Right renal cortex interstitium (tissue), 3 donors: Measurements from ENCODE around the gene CARNS1. TPM values are rescaled to one million over a fixed set of nuclear protein-coding genes. Genes with fewer than 3 reads are reported as not detected.
A peak's percentile ranks its signal among the peaks of the same experiment; 100 is the strongest.

Experiments
- DNase-seq, 3 donors: peaks; one replicate each; pipeline ENCODE4 v3.0.0-alpha.2; 2013; ENCODE audit warnings: low read depth in 3 of 3, low spot score in 2 of 3
- polyA plus RNA-seq, 3 donors: library from polyadenylated mRNA; unstranded; fragments of 120-200 nt; gene quantifications; one replicate each; pipeline ENCODE4 v1.2.1, GENCODE V29; 2013; ENCODE audit not compliant: insufficient read length in 3 of 3

The CARNS1 gene
- polyA plus RNA-seq, 3 donors, result 1.1 to 1.5 (median 1.4) TPM

- no peak for DNase-seq
These were observed 6.2 kb upstream of the CARNS1 start for GRCh38 chr11:67409261-67409666.

DNA sequence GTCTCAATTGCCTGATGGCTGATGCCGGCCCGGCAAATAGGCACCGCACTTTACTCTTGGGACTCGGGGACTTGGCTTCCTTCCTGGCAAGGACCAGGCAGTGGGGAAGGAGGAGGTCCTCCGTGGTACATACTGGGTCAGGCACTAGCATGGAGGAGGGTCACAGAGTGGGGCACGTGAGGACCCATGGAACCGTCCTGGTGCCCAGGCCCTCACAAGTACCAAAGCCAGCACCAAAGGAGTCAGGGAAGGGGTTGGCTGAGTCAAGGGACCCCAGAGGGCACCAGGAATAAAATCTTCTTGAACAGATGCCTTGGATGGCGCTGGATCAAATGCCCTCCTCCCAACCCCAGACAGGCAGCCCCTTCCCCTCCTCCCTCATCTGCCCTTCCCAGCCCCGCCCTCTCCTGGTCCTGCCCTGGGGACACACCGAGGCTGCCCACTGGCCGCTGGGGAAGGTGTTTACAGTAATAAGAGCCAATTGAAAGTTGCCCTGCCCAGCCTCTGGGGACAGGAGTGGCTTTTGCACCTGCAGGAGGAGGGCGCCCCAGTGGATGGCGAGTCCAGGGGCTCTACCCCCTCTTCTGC lies 5.6 kb upstream of the CARNS1 start:
- no peak for DNase-seq

GRCh38 chr11:67410369-67410831 lies 5.1 kb upstream of the CARNS1 start:
- DNase-seq, result no peak

DNA sequence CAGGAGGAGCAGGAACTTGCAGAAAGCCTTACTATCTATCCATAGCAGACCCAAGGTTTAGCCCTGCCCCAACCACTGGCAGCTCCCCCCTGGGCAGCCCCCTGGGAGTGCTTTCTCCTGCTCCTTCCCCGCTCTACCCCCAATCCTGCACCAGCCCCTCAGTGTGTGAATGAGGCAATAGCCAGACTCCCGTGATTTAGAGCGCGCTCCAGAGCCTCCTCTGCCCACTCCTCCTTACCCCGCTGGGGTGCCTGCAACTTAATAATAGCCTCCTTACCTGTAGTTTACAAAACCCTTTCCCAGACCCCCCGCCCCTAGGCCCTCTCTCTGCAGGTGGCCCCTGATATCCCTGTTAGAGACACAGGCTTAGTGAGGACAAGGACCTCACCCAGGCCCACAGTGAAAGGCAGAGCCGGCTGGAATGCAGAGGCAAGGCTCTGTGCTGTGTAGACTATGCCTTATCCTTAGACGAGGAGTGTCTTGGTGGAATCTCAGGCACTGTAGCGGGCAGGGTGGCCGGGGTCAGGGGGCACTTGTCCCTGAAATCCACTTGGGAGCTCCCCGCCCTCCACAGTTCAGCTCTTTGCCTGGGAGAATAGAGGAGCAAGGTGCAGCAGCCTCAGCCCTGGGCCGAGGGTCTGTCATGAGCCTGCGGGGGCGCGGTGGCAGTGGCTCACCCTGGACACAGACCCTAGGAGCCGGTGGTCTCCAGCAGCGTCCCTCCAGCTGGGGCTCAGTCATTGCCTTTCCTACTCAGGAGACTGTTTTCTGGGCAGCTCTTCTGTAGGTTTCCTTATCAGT lies 4.3 kb upstream of the CARNS1 start:
- no peak for DNase-seq

DNA sequence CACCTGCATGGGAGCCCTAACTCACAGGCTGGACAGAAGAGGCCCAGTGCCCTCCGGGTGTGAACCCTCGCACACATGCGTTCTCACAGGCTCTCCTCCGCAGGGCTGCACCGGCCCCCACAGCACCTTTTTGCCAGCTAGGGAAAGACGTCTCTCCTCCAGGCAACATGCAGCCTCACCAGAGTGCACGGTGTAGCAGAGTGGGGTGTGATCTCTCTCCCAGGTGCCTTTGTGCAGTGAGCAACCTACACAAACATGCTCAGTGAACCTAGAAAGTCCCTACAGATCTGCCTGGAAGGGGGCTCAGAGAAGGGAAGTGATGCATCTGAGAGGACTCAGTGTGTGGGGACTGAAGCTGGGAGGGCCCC lies 3.7 kb upstream of the CARNS1 start:
- no peak for DNase-seq

GRCh38 chr11:67412495-67413179 lies 2.8 kb upstream of the CARNS1 start:
- no peak for DNase-seq

DNA sequence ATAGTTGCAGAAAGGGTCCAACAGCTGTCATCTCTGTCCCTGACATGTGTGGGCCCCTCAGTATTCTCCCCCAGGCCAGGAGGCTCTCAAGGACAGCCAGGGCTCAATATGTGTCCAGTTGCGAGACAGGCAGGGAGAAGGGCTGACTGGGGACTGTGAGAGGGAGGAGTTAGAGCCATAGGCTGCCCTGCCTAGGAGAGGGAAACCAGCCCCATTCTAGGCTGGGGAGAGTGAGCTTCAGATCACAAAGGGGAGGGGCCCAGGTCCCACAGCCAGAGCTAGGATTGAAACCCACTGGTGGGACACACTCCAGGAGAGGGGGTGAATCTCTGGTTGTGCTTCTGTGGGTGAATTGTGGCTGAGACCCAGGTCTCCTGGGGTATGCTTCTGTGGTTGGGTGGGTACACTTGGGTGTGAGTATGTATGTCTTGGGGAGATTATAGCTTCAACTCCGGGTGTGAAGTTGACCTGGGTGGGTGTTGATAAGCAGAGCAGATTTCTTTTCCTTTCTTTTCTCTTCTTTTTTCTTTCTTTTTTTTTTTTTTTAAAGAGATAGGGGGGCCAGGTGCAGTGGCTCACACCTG lies 2.1 kb upstream of the CARNS1 start:
- no peak for DNase-seq

DNA sequence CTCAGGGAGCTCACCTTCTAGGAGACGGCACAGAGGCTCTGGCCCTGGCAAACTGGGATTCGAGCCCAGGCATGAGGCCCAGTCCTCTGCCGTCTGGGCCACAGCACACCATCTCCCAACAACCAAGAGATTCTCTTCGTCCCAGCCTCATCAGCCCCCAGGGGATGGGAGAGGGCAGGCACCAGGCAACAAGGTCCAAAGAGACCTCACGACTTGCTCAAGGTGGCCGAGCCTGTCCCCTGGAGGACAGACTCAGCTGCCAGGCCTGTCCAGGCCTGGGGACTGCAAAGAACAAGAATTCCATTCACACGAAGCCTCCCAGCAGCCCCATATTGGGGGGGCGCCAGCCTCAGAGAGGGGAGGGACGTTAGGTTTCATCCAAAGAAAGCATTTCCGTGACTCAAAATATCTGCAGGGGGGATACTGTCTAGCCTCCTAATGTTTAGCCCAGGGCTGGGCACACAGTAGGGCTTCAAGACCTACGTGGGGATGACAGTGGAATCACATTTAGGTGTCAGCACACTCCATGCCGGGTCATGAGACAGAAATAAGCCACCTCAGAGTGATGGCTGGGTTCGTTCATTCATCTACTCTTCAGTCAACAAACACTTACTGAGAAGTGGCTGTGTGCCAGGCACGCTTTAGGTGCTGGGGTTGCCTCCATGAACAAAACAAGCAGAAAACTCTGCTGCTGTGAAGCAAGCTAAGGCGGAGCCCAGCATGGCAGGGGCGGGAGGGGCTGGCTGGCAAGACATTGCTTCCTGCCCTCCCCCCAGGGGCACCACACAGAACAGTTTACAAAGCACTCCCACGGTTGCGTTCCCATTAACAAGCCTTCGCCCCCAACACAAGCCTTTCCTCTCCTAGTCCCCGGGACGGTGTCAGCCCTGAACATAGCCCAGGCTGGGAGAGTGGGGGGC lies 1.2 kb downstream of the CARNS1 start:
- no peak for DNase-seq

DNA sequence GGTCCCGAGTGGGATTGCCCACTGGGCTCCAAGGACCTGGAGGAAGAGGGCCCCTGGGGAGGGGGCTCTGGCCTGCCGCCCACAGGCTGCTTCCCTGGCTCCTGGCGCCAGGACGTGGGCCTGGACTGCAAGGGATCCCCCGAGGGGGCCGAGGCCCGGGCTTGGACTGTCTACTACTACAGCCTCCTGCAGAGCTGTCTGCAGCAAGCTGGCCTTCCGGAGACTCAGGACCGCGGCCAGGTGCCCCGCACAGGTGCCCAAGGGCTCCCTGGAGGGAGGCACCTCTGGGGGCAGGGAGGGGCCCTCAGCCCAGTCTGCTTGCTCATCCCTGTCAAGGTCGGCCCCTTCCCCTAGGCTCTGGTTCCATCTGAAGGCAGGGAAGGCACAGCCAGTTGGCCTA lies 1.9 kb downstream of the CARNS1 start:
- DNase-seq, result no peak

DNA sequence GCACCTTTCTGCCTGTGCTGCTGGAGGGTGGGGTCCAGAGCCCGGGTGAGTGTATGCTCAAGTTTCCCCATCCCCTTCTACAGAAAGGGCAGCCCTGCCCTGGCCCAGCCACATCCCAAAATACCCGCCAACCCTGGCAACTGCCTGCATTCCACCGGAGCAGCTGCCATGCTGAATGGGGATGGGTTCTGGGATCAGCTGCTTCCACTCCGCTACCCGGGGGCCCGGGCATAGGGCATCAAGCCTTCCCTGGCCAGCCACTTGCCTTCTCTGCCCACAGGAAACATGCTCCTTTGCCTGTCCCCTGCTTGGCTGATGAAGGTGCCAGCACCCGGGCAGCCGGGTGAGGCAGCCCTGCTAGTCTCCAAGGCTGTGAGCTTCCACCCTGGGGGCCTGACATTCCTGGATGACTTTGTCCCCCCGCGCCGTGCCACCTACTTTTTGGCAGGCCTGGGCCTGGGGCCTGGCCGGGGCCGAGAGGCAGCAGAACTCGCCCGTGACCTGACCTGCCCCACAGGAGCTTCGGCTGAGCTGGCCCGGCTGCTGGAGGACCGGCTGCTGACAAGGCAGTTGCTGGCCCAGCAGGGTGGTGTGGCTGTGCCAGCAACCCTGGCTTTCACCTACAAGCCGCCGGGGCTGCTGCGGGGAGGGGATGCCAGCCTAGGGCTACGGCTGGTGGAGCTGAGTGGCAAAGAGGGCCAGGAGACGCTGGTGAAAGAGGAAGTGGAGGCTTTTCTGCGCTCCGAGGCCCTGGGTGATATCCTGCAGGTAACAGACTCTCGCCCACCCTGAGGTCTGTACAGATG lies 3.2 kb downstream of the CARNS1 start:
- no peak for DNase-seq

DNA sequence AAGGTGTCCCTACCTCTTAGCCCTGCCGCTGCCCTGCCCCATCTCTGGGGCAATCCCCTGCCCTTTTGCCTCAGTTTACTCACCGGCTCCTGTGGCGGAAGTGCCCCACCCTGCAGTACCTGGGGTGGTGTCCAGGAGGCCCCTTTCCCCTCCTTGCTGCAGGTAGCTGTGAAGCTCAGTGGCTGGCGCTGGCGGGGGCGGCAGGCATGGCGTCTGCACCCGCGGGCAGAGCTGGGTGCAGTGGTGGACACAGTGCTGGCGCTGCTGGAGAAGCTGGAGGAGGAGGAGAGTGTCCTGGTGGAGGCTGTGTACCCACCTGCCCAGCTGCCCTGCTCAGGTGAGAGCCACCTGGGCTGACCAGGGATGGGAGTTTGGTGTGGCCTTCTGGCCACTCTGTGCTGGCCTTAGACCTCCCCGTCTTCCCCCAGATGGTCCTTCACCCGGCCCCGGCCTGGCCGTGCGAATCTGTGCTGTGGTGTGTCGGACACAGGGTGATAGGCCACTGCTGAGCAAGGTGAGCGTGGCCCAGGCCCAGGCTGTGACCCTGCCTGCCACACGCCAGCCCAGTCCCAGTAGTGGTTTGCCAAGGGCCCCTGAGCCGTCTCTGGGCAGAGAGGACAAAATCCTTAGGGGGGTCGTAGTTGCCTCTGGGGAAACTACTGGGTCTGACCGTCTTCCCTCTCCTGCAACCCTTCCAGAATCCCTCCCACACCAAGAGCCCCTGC lies 4.0 kb downstream of the CARNS1 start:
- DNase-seq, result no peak

- DNase-seq, result no peak
These were observed 4.7 kb downstream of the CARNS1 start for GRCh38 chr11:67420147-67420645.

DNA sequence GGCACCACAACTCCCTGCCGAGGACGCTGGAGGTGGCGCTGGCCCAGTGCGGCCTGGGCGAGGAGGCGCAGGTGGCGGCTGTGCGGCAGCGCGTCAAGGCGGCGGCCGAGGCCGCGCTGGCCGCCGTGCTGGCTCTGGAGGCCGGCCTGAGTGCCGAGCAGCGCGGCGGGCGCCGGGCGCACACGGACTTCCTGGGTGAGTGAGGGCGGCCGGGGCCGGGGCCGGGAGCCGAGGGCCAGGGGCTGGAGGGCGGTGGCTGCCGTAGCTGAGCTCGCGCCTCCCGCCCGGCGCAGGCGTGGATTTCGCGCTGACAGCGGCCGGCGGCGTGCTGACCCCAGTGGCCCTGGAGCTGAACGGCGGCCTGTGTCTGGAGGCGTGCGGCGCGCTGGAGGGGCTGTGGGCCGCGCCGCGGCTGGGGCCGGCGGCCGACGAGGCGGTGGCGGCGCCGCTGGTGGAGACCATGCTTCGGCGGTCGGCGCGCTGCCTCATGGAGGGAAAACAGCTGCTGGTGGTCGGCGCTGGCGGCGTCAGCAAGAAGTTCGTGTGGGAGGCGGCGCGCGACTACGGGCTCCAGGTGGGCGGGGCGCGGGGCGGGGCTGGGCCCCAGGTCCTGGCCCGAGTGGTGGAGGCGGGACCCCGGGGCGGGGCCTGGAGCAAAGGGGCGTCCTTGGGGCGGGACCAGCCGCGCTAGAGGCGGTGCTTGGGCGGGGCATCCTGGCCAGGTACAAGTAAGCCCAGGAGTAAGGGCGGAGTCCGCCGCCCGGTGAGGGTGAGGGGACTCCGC lies 5.4 kb downstream of the CARNS1 start:
- DNase-seq, result peak; percentile 66 to 88 (median 87)

GRCh38 chr11:67421430-67422031 lies 6.1 kb downstream of the CARNS1 start:
- DNase-seq, result no peak

GRCh38 chr11:67422891-67423290 lies 7.4 kb downstream of the CARNS1 start:
- no peak for DNase-seq

DNA sequence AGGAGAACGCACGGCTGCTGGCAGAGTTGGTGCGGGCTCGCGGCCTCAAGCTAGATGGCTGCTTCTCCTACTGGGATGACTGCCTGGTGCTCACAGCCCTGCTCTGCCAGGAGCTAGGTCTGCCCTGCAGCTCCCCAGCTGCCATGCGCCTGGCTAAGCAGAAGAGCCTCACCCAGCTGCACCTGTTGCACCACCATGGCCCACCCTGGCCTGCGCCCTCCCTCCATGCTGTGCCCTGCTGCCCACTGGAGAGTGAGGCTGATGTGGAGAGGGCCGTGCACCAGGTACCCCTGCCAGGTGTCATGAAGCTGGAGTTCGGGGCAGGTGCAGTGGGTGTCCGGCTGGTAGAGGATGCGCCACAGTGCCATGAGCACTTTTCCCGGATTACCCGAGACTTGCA lies 8.0 kb downstream of the CARNS1 start:
- no peak for DNase-seq

- no peak for DNase-seq
These were observed 8.6 kb downstream of the CARNS1 start for GRCh38 chr11:67423891-67424613.
